Liver (tissue), 9 donors: ENCODE results near the gene RNF168. TPM values are rescaled to one million over a fixed set of nuclear protein-coding genes. Genes with fewer than 3 reads are reported as not detected.
"Not testable (repeated sequence)": the region's sequence is repeated elsewhere in the genome, so short reads cannot be mapped to it uniquely, and the experiment has no call there.

Experiments
- DNase-seq: peaks from one replicate; pipeline ENCODE4 v3.0.0-alpha.2; 2017; ENCODE audit warnings: low spot score
- H3K27ac ChIP-seq, 2 donors: one replicate each; pipeline ENCODE4 v1.7.0; 2013; ENCODE audit warnings: inconsistent platforms in 2 of 2, low read length in 2 of 2, control low read depth in 1 of 2, low read depth in 1 of 2, mild to moderate bottlenecking in 1 of 2
- H3K27me3 ChIP-seq, 4 donors: one replicate each; pipeline versions ENCODE4 v1.6.1 to v1.7.0; 2013; ENCODE audit warnings: low read length in 3 of 4, inconsistent platforms in 1 of 4, mild to moderate bottlenecking in 1 of 4, moderate library complexity in 1 of 4; ENCODE audit not compliant: control insufficient read depth in 4 of 4, insufficient read depth in 4 of 4
- H3K36me3 ChIP-seq, 4 donors: one replicate each; pipeline versions ENCODE4 v1.6.1 to v1.7.0; 2013; ENCODE audit warnings: low read length in 3 of 4, mild to moderate bottlenecking in 3 of 4, low read depth in 1 of 4, moderate library complexity in 1 of 4; ENCODE audit not compliant: control insufficient read depth in 4 of 4, insufficient read depth in 3 of 4
- H3K4me1 ChIP-seq, 4 donors: one replicate each; pipeline versions ENCODE4 v1.6.1 to v1.7.0; 2013; ENCODE audit warnings: low read length in 3 of 4, mild to moderate bottlenecking in 3 of 4, moderate library complexity in 1 of 4; ENCODE audit not compliant: control insufficient read depth in 4 of 4, insufficient read depth in 4 of 4
- H3K4me3 ChIP-seq, 3 donors: one replicate each; pipeline versions ENCODE4 v1.6.1 to v1.7.0; 2013; ENCODE audit warnings: low read length in 3 of 3, control low read depth in 1 of 3, low read depth in 1 of 3, mild to moderate bottlenecking in 1 of 3
- H3K9ac ChIP-seq, 2 donors: one replicate each; pipeline ENCODE4 v1.7.0; 2013; ENCODE audit warnings: low read length in 2 of 2, mild to moderate bottlenecking in 2 of 2, moderate library complexity in 2 of 2, control low read depth in 1 of 2, low read depth in 1 of 2
- H3K9me3 ChIP-seq, 4 donors: one replicate each; pipeline versions ENCODE4 v1.6.1 to v1.7.0; 2013; ENCODE audit warnings: low read length in 3 of 4; ENCODE audit not compliant: control insufficient read depth in 4 of 4
- GABPA ChIP-seq, 2 donors: IDR thresholded peaks in 1 of 2; conservative IDR thresholded peaks in 1 of 2; 2 replicates each; pipeline ENCODE4 v1.6.1; 2016; ENCODE audit warnings: antibody characterized with exemption in 2 of 2, mild to moderate bottlenecking in 1 of 2, moderate library complexity in 1 of 2
- JUND ChIP-seq, 2 donors: IDR thresholded peaks; 2 replicates each; pipeline ENCODE4 v1.6.1; 2016; ENCODE audit warnings: antibody characterized with exemption in 2 of 2
- MAX ChIP-seq: IDR thresholded peaks from 2 replicates; pipeline ENCODE4 v1.6.1; 2016; ENCODE audit warnings: antibody characterized with exemption
- REST ChIP-seq: IDR thresholded peaks from 2 replicates; pipeline ENCODE4 v1.6.1; 2016; ENCODE audit warnings: antibody characterized with exemption, mild to moderate bottlenecking
- RXRA ChIP-seq, 2 donors: IDR thresholded peaks; 2 replicates each; pipeline ENCODE4 v1.6.1; 2017 to 2018; ENCODE audit warnings: antibody characterized with exemption in 2 of 2, mild to moderate bottlenecking in 1 of 2
- YY1 ChIP-seq: IDR thresholded peaks from 2 replicates; pipeline ENCODE4 v1.6.1; 2016; ENCODE audit warnings: antibody characterized with exemption, mild to moderate bottlenecking
- ZBTB33 ChIP-seq: IDR thresholded peaks from 2 replicates; pipeline ENCODE4 v1.6.1; 2016; ENCODE audit warnings: antibody characterized with exemption
- WGBS: extraction: QIAGEN DNeasy Blood & Tissue Kit; methylation state at CpG from one replicate; pipeline ENCODE4 v1.1.7; 2013; 5-methylcytosine and 5-hydroxymethylcytosine counted together
- polyA plus RNA-seq, 2 donors: library from polyadenylated mRNA; stranded (reverse) in 1 of 2; unstranded in 1 of 2; fragments of 200-250 nt in 1 of 2; fragments of >200 nt in 1 of 2; fragmentation: Nextera tagmentation in 1 of 2; extraction: Ambion mirVana in 1 of 2; gene quantifications; one replicate each; pipeline versions ENCODE4 v1.2.1 to v1.2.3, GENCODE V29; 2013 to 2015
- total RNA-seq, 2 donors: library from RNA; depleted of rRNA; stranded (reverse); fragments of >200 nt; gene quantifications; one replicate each; pipeline ENCODE4 v1.2.3, GENCODE V29; 2014
- donor health status: healthy.
- donor health status: healthy.
- donor health status: healthy.
- donor health status: healthy.
- donor health status: healthy.

Gene RNF168
- total and polyA plus RNA-seq, 4 donors, result 3.4 to 10.0 (median 7.3) TPM

DNA sequence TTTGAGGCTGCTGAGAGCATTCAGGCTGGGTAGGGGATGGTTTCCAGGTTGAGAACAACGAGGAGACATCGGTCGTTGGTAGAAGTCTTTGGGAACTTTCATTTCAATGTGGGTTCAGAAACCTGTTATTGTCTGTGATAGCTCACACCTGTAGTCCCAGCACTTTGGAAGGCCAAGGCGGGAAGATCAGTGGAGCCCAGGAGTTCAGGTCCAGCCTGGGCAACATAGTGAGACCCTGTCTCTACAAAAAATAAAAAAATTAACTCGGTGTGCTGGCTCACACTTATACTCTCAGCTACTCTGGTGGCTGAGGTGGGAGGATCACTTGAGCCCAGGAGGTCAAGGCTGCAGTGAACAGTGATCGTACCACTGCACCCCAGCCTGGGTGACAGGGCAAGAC is 988 bp upstream of the RNF168 start (continued):
- no peak for TF ChIP-seq REST

DNA sequence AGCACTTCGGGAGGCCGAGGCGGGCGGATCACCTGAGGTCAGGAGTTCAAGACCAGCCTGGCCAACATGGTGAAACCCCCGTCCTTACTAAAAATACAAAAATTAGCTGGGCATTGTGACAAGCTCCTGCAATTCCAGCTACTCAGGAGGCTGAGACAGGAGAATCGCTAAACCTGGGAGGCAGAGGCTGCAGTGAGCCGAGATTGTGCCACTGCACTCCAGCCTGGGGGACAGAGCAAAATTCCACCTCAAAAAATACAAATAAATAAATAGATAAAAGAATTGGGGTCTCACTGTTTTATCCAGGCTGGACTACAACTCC is 470 bp upstream of the RNF168 start:
- DNase-seq, H3K9me3 ChIP-seq, H3K27me3 ChIP-seq, H3K9ac ChIP-seq, H3K36me3 ChIP-seq: not testable (repeated sequence)
- Histone ChIP-seq H3K27ac (peak overlapping the region; percentile 43 to 94), H3K4me3 (peak overlapping the region; percentile 26 to 83 (median 53)), H3K4me1 (peaks cover 4 to 19% (median 13%) of the 10 kb centered on the region in 4 donors)
- WGBS, result 22% methylated on average over 7 of the region's 7 CpGs

- peak; percentile 55 for DNase-seq
- peak overlapping the region; percentile 94 for H3K27ac ChIP-seq
- H3K36me3 ChIP-seq, result no peaks in the 10 kb centered on the region
- WGBS, result under 1% methylated on average over 27 of the region's 27 CpGs
- H3K4me1 ChIP-seq, result peaks cover 4 to 19% (median 13%) of the 10 kb centered on the region in 4 donors
- peaks cover 2 to 9% (median 7%) of the 10 kb centered on the region in 4 donors for H3K9me3 ChIP-seq
- H3K9ac ChIP-seq, result peak overlapping the region; percentile 90 to 93
- no peak for TF ChIP-seq GABPA (IDR thresholded peaks at IDR 0.05 in 1 of 2, conservative IDR thresholded peaks at IDR 0.05 in 1 of 2)
- TF ChIP-seq JUND (IDR thresholded peaks at IDR 0.05), result peak in 1 of 2 donors; percentile 36
- TF ChIP-seq YY1, result peak; percentile 61
- TF ChIP-seq ZBTB33, result no peak
- peak; percentile 22 for TF ChIP-seq MAX
- TF ChIP-seq REST, result no peak
- TF ChIP-seq RXRA (IDR thresholded peaks at IDR 0.05), result no peak
- H3K27me3 ChIP-seq, result no peaks in the 10 kb centered on the region
- H3K4me3 ChIP-seq, result peak overlapping the region; percentile 78 to 91 (median 83)
These were observed 783 bp downstream of the RNF168 start for GRCh38 chr3:196502775-196503195.
